ENCODE data around the gene NTPCR.

DNA sequence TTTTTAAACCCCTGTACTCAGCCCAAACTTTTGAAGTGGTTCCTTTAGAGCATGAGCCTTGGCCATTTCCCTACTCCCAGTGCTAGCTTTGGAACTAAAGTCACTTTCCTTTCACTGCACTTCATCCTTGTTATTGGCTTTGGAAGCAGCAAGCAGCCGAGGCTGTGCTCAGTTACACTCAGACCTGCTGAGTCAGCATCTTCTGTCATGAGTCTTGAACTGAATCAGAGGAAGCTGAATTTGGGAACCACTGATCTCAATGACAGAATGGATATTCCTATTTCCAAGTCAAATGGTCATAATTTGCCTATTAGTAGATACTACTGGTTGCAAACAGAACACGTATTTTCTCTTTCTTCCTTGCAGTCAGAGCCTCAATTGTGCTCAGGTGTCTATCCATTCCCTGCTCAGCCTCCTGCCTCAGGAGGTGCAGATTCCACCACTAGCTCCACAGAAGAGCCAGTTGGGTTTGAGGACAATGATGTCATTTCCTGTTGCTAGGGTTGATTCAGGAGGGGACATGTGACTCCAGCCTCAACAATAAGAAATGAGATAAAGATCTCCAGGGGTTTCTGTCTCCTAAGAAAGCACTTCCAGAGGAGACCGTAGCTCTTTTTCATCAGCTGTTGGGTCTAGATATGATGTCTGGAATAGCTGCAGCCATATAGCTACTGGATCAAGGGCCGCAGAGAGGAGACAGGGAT is 44.9 kb upstream of the NTPCR start:
- TF ChIP-seq POLR2A (IDR thresholded peaks at IDR 0.05) (no peak), CTCF (IDR thresholded peaks at IDR 0.05) (no peak)

Data from prostate gland (tissue), 2 donors.